Measurements from ENCODE around the gene PHOX2B. TPM values are rescaled to one million over a fixed set of nuclear protein-coding genes. Genes with fewer than 3 reads are reported as not detected.

Gene PHOX2B
- total RNA-seq, 1 experiment from 2014 or later, result 0.09 TPM

GRCh38 chr4:41787931-41788330 lies 39.4 kb upstream of the PHOX2B start:
- Histone ChIP-seq H3K27ac (ENCODE audit: low read depth, low read length, poor library complexity, severe bottlenecking) (no peak overlapping the region), H3K4me3 (ENCODE audit: low read depth, low read length, poor library complexity, severe bottlenecking) (no peak overlapping the region), H3K27me3 (replicated peaks; ENCODE audit: insufficient read depth, low read depth, low read length, poor library complexity) (peaks cover 25% of the 10 kb centered on the region), H3K9me3 (ENCODE audit: low read depth, low read length, poor library complexity, severe bottlenecking) (no peaks in the 10 kb centered on the region), H3K4me1 (ENCODE audit: insufficient read depth, low read length, poor library complexity, severe bottlenecking) (no peaks in the 10 kb centered on the region), H3K36me3 (ENCODE audit: insufficient read depth, low read length, poor library complexity, severe bottlenecking) (no peaks in the 10 kb centered on the region)
- POLR2A ChIA-PET (ENCODE audit: low non-redundant PET), result no interaction called here
- no TSS peak for BruUV-seq (replicated peaks)
- DNase-seq (ENCODE audit: low spot score), result no peak
- CTCF ChIA-PET, result no interaction called here
- intact Hi-C loops (cut with micrococcal nuclease; ENCODE audit: unreplicated experiment), result no loop called here
- TF ChIP-seq EZH2 (IDR thresholded peaks at IDR 0.05; ENCODE audit: borderline replicate concordance, low read depth, low read length, poor library complexity, severe bottlenecking), result no peak
- no peak for TF ChIP-seq CTCF (conservative IDR thresholded peaks at IDR 0.05; ENCODE audit: low read depth, low read length)

GRCh38 chr4:41785665-41786064 lies 37.1 kb upstream of the PHOX2B start:
- DNase-seq (ENCODE audit: low spot score), result no peak
- CTCF ChIA-PET, result no interaction called here
- no peak for TF ChIP-seq EZH2 (IDR thresholded peaks at IDR 0.05; ENCODE audit: borderline replicate concordance, low read depth, low read length, poor library complexity, severe bottlenecking)
- TF ChIP-seq CTCF (conservative IDR thresholded peaks at IDR 0.05; ENCODE audit: low read depth, low read length), result no peak
- H3K4me3 ChIP-seq (ENCODE audit: low read depth, low read length, poor library complexity, severe bottlenecking), result no peak overlapping the region
- POLR2A ChIA-PET (ENCODE audit: low non-redundant PET), result no interaction called here
- H3K9me3 ChIP-seq (ENCODE audit: low read depth, low read length, poor library complexity, severe bottlenecking), result no peaks in the 10 kb centered on the region
- BruUV-seq (replicated peaks), result no TSS peak
- intact Hi-C loops (cut with micrococcal nuclease; ENCODE audit: unreplicated experiment), result no loop called here
- H3K27me3 ChIP-seq (replicated peaks; ENCODE audit: insufficient read depth, low read depth, low read length, poor library complexity), result peaks cover 25% of the 10 kb centered on the region
- no peaks in the 10 kb centered on the region for H3K4me1 ChIP-seq (ENCODE audit: insufficient read depth, low read length, poor library complexity, severe bottlenecking)
- no peak overlapping the region for H3K27ac ChIP-seq (ENCODE audit: low read depth, low read length, poor library complexity, severe bottlenecking)
- no peaks in the 10 kb centered on the region for H3K36me3 ChIP-seq (ENCODE audit: insufficient read depth, low read length, poor library complexity, severe bottlenecking)

- no peak for TF ChIP-seq EZH2 (IDR thresholded peaks at IDR 0.05; ENCODE audit: borderline replicate concordance, low read depth, low read length, poor library complexity, severe bottlenecking)
- TF ChIP-seq CTCF (conservative IDR thresholded peaks at IDR 0.05; ENCODE audit: low read depth, low read length), result no peak
- intact Hi-C loops (cut with micrococcal nuclease; ENCODE audit: unreplicated experiment), result no loop called here
- Histone ChIP-seq H3K27ac (ENCODE audit: low read depth, low read length, poor library complexity, severe bottlenecking) (no peak overlapping the region), H3K4me1 (ENCODE audit: insufficient read depth, low read length, poor library complexity, severe bottlenecking) (no peaks in the 10 kb centered on the region), H3K4me3 (ENCODE audit: low read depth, low read length, poor library complexity, severe bottlenecking) (no peak overlapping the region), H3K27me3 (replicated peaks; ENCODE audit: insufficient read depth, low read depth, low read length, poor library complexity) (peaks cover 25% of the 10 kb centered on the region), H3K9me3 (ENCODE audit: low read depth, low read length, poor library complexity, severe bottlenecking) (no peaks in the 10 kb centered on the region), H3K36me3 (ENCODE audit: insufficient read depth, low read length, poor library complexity, severe bottlenecking) (no peaks in the 10 kb centered on the region)
- ChIA-PET CTCF (no interaction called here), POLR2A (ENCODE audit: low non-redundant PET) (no interaction called here)
- no TSS peak for BruUV-seq (replicated peaks)
- DNase-seq (ENCODE audit: low spot score), result no peak
These were observed 35.9 kb upstream of the PHOX2B start for GRCh38 chr4:41784191-41784979.

All from A673 (cell line).